ENCODE measurements around the gene LTB4R2.

DNA sequence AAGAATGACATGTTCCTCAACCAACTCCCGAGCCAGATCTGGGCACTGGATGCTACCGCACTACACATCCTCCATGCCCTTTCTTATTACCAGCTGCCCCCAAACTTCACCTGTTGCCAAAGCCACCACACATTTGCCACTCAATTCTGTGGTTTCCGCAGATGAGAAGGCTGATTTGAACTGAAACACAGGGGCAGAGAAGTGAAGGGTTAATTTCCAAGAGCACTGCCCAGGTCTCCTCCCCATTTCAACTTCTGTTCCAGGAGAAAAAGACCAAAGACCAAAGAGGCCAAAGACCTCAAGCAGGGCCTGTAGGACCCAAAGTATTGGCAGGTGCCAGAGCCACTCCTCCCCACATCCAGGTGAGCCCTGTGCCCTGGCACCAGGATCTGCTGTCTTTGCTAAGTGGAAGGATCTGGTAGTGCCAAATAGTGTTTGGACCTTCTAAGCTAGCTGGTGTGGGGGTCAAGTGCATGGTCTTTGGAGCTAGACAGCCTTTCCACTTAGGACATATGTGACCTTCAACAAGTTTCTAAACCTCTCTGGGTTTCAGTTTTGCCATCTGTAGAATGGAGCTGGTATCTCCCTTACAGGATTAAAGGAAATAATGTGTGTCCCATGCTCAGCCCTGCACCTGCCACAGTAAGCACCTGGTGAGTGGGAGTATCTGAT, 18.4 kb upstream of the LTB4R2 start:
- TF ChIP-seq POU2F2 (IDR thresholded peaks at IDR 0.05; ENCODE audit: low read depth, low read length) (no peak), POLR2AphosphoS5 (IDR thresholded peaks at IDR 0.05; ENCODE audit: low read depth, low read length) (no peak)

Data from GM12891 (cell line).